ENCODE data around the gene ERC2.

DNA sequence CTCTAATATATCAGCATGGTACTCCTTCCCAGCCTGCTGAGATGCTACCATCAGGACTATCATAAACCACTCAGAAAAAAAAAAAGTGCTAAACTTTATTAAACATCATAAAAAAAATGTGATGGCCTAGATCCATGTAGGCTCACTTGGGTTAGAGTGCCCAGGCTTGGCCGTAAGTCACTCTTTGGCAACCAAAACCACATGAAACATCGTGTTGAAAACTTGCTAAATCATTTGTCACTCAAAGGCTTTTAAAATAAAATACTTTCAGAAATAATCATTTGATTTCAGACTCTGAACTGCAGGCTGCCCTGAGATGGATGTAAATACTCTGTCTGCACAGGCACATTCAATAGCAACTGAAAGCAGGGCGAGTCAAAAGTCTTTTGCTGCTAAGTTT is 902.7 kb downstream of the ERC2 start:
- TF ChIP-seq, protein P1, sequence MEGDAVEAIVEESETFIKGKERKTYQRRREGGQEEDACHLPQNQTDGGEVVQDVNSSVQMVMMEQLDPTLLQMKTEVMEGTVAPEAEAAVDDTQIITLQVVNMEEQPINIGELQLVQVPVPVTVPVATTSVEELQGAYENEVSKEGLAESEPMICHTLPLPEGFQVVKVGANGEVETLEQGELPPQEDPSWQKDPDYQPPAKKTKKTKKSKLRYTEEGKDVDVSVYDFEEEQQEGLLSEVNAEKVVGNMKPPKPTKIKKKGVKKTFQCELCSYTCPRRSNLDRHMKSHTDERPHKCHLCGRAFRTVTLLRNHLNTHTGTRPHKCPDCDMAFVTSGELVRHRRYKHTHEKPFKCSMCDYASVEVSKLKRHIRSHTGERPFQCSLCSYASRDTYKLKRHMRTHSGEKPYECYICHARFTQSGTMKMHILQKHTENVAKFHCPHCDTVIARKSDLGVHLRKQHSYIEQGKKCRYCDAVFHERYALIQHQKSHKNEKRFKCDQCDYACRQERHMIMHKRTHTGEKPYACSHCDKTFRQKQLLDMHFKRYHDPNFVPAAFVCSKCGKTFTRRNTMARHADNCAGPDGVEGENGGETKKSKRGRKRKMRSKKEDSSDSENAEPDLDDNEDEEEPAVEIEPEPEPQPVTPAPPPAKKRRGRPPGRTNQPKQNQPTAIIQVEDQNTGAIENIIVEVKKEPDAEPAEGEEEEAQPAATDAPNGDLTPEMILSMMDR (IDR thresholded peaks at IDR 0.05), result no peak
- TF ChIP-seq POLR2A (IDR thresholded peaks at IDR 0.05), result no peak
- TF ChIP-seq POLR2AphosphoS5 (IDR thresholded peaks at IDR 0.05), result no peak
